B cell (primary cell): ENCODE measurements around the gene GNB1. TPM values are rescaled to one million over a fixed set of nuclear protein-coding genes. Genes with fewer than 3 reads are reported as not detected.

Experiments
- ATAC-seq: fragments of 200-7000 bp; cut with Tn5 transposase; one replicate; pipeline ENCODE4 v1.10.0; 2021; ENCODE audit warnings: low read depth, mild to moderate bottlenecking, moderate number of reproducible peaks, moderate library complexity
- CTCF ChIA-PET: fragments of 350-600 bp; sonication (Branson Sonifier 250); formaldehyde crosslinking; loops from one replicate; lab custom pipeline; 2021; ENCODE audit warnings: antibody characterized with exemption, inconsistent platforms; lab: Charles Lee
- POLR2A ChIA-PET: fragments of 350-600 bp; sonication (Branson Sonifier 250); formaldehyde crosslinking; loops from one replicate; lab custom pipeline; 2021; ENCODE audit warnings: antibody characterized with exemption; lab: Charles Lee
- DNase-seq: peaks from one replicate; pipeline ENCODE4 v3.0.0; 2013
- H2AFZ ChIP-seq: 2 replicates; pipeline ENCODE4 v1.6.1; 2012; ENCODE audit warnings: mild to moderate bottlenecking, low read depth, low read length; ENCODE audit not compliant: insufficient read depth, poor library complexity, severe bottlenecking
- H3K27ac ChIP-seq, 2 donors: 1 replicate in 1 of 2; 2 replicates in 1 of 2; pipeline ENCODE4 v1.5.1; 2012 to 2013; ENCODE audit warnings: low read length in 2 of 2, mild to moderate bottlenecking in 2 of 2, moderate library complexity in 1 of 2
- H3K27me3 ChIP-seq, 4 experiments: fragments of 200-600 bp in 1 of 4; sonication (generic) in 1 of 4; replicated peaks in 1 of 4; 1 replicate in 2 of 4; 2 replicates in 2 of 4; pipeline versions ENCODE4 v1.6.1 to v1.7.0; 2013 to 2016; ENCODE audit warnings: low read length in 3 of 4, mild to moderate bottlenecking in 2 of 4, mixed read lengths in 1 of 4, moderate library complexity in 1 of 4; ENCODE audit not compliant: insufficient read depth in 4 of 4, control insufficient read depth in 3 of 4; ENCODE audit errors: control extremely low read depth in 1 of 4
- H3K36me3 ChIP-seq, 2 experiments: replicated peaks in 1 of 2; 1 replicate in 1 of 2; 2 replicates in 1 of 2; pipeline versions ENCODE4 v1.6.1 to v1.7.1; 2013; ENCODE audit warnings: low read length in 1 of 2; ENCODE audit not compliant: insufficient read depth in 2 of 2, control insufficient read depth in 1 of 2; ENCODE audit errors: control extremely low read depth in 1 of 2, extremely low read depth in 1 of 2
- H3K4me1 ChIP-seq, 2 donors: fragments of 200-600 bp in 1 of 2; sonication (generic) in 1 of 2; 1 replicate in 1 of 2; 2 replicates in 1 of 2; pipeline versions ENCODE4 v1.5.1 to v1.6.1; 2013 to 2017; ENCODE audit warnings: low read length in 2 of 2; ENCODE audit not compliant: control insufficient read depth in 2 of 2, insufficient read depth in 2 of 2
- H3K4me2 ChIP-seq: replicated peaks from 2 replicates; pipeline ENCODE3; 2012; ENCODE audit warnings: mild to moderate bottlenecking, low read depth, low read length; ENCODE audit not compliant: poor library complexity, severe bottlenecking
- H3K4me3 ChIP-seq, 5 experiments: fragments of 200-600 bp in 1 of 5; sonication (generic) in 1 of 5; 1 replicate in 3 of 5; 2 replicates in 2 of 5; pipeline versions ENCODE4 v1.5.1 to v1.7.0; 2011 to 2016; ENCODE audit warnings: low read length in 4 of 5, mild to moderate bottlenecking in 4 of 5, low read depth in 2 of 5, control low read depth in 1 of 5, moderate library complexity in 1 of 5; ENCODE audit not compliant: insufficient read depth in 1 of 5; ENCODE audit errors: control extremely low read depth in 1 of 5, extremely low read depth in 1 of 5
- H3K79me2 ChIP-seq: fragments of 200-600 bp; sonication (generic); one replicate; pipeline ENCODE4 v1.6.0; 2016; ENCODE audit warnings: low read length; ENCODE audit not compliant: control insufficient read depth, insufficient read depth
- H3K9ac ChIP-seq: fragments of 200-600 bp; sonication (generic); 2 replicates; pipeline ENCODE4 v1.6.1; 2017; ENCODE audit warnings: mild to moderate bottlenecking, low read length, moderate library complexity
- H3K9me3 ChIP-seq, 3 donors: one replicate each; pipeline versions ENCODE4 v1.6.1 to v1.7.1; 2013; ENCODE audit warnings: low read length in 2 of 3; ENCODE audit not compliant: control insufficient read depth in 2 of 3, insufficient read depth in 1 of 3; ENCODE audit errors: control extremely low read depth in 1 of 3
- H4K20me1 ChIP-seq: 2 replicates; pipeline ENCODE4 v1.6.0; 2012; ENCODE audit warnings: mild to moderate bottlenecking, low read length; ENCODE audit not compliant: insufficient read depth, control insufficient read depth, poor library complexity, severe bottlenecking
- H3K27ac Mint-ChIP-seq: one replicate; pipeline ENCODE4 v1.8.0; 2021; ENCODE audit warnings: mixed read lengths
- H3K27me3 Mint-ChIP-seq: one replicate; pipeline ENCODE4 v1.8.0; 2021; ENCODE audit warnings: mixed read lengths
- H3K4me1 Mint-ChIP-seq: one replicate; pipeline ENCODE4 v1.8.0; 2021; ENCODE audit warnings: mixed read lengths
- H3K4me3 Mint-ChIP-seq: one replicate; pipeline ENCODE4 v1.8.0; 2021; ENCODE audit warnings: mixed read lengths
- H3K9me3 Mint-ChIP-seq: one replicate; pipeline ENCODE4 v1.8.0; 2022; ENCODE audit warnings: mixed read lengths; ENCODE audit not compliant: insufficient read depth
- CTCF ChIP-seq: fragments of 200-600 bp; IDR thresholded peaks from one replicate; pipeline ENCODE4 v1.8.0; 2022; ENCODE audit warnings: antibody characterized with exemption, mild to moderate bottlenecking
- EZH2 ChIP-seq: IDR thresholded peaks from 2 replicates; pipeline ENCODE4 v1.6.1; 2012; ENCODE audit warnings: borderline replicate concordance, low read depth, mild to moderate bottlenecking, moderate library complexity, low read length; ENCODE audit not compliant: insufficient read depth, poor library complexity, severe bottlenecking
- whole genome bisulfite sequencing: methylation state at CpG from one replicate; pipeline ENCODE4 v1.1.5; 2013; ENCODE audit warnings: missing lambda C conversion rate; ENCODE audit not compliant: insufficient coverage; 5-methylcytosine and 5-hydroxymethylcytosine counted together
- intact Hi-C: fragments of 100-400 bp; cut with micrococcal nuclease; formaldehyde crosslinking; loops from one replicate; pipeline ENCODE4 v1.10.0; 2022
- polyA plus RNA-seq: library from polyadenylated mRNA; depleted of rRNA; stranded (reverse); fragments of >200 nt; gene quantifications from 2 replicates; pipeline ENCODE4 v1.2.3, GENCODE V29; 2012
- total RNA-seq, 2 donors: library from RNA; stranded (reverse); fragments of 120-200 nt in 1 of 2; gene quantifications; 1 replicate in 1 of 2; 2 replicates in 1 of 2; pipeline versions ENCODE4 v1.2.3 to v1.2.4, GENCODE V29; 2013 to 2022

GNB1 gene
- total and polyA plus RNA-seq, 2 donors (not counting 1 experiment from before 2014, with no cell fraction given), result 249 to 269 TPM

DNA sequence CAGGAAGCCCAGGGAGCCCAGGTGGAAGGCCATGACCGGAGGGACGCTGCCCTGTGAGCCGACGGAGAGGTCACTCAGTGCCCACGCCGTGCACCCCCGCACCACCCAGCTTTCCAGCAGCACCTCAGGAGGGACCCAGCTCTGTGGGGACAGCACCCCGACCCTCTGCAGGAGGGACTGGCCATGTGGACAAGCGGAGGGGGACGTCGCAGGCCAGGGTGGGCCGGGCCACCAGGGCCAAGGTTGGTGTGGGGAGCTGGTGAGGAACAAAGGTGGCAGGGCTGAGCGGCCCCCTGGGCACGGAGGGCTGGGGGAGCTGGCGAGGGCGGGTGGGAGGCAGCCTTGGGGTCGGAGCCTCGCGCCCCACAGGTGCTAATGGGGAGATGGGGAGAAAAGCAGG, 135.5 kb downstream of the GNB1 start:
- Histone ChIP-seq H3K27ac (no peak overlapping the region), H3K4me1 (no peaks in the 10 kb centered on the region), H3K4me2 (no peak overlapping the region), H3K36me3 (peaks cover 0 to 74% of the 10 kb centered on the region in 2 experiments), H4K20me1 (peaks cover 52% of the 10 kb centered on the region), H3K9ac (no peak overlapping the region), H3K79me2 (peaks cover 60% of the 10 kb centered on the region), H3K9me3 (no peaks in the 10 kb centered on the region), H2AFZ (no peak overlapping the region), H3K27me3 (no peaks in the 10 kb centered on the region), H3K4me3 (no peak overlapping the region)
- Mint-ChIP-seq H3K27me3 (no peaks in the 10 kb centered on the region), H3K27ac (no peak overlapping the region), H3K9me3 (no peaks in the 10 kb centered on the region), H3K4me3 (no peak overlapping the region), H3K4me1 (no peaks in the 10 kb centered on the region)
- WGBS, result 94% methylated on average over 19 of the region's 19 CpGs
- TF ChIP-seq CTCF (no peak), EZH2 (no peak)
- DNase-seq (no peak), ATAC-seq (no peak)
- ChIA-PET POLR2A (no interaction called here), CTCF (interaction anchor here (1.9 kb wide), 1 partner anchor 11 kb away, joined by 6 read pairs; no protein-coding TSS in a partner anchor)
- intact Hi-C loops, result no loop called here

DNA sequence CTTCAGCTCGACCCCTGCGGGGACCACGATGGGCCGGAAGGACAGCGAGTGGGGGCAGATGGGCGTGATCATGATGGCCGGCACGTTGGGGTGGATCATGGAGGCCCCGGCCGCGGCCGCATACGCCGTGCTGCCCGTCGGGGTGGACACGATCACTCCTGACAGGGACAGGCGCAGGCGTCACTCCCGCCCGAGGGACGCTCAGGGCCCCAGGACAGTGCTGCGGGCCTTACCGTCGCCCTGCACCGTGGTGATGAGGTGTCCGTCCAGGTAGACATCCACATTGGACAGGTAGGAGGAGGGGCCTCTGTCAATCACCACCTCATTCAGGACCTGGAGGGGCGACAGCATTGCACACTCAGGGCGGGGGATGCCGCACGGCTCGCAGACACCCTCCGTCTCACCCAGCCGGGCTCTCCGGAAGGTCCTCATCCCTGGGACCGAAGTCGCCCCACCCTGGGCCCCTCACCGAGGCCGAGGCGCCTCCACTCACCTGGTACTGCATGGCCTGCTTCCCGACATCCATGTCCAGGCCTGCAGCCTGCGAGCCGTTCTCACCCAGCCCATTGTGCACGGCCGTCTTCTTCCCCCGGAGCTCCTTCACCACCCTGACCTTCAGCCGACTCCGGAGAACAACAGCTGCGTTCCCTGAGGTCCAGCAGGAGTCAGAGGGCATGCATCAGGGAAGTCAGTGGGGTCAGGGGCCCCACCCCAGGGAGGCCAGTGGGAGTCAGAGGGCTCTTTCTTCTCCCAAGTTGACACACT, 136.7 kb downstream of the GNB1 start:
- no peak overlapping the region for H3K27ac ChIP-seq
- peaks cover 0 to 62% of the 10 kb centered on the region in 2 experiments for H3K36me3 ChIP-seq

More for the DNA sequence above, 136.7 kb downstream of the GNB1 start:
- no peak overlapping the region for H2AFZ ChIP-seq
- POLR2A ChIA-PET, result no interaction called here
- Mint-ChIP-seq H3K9me3 (no peaks in the 10 kb centered on the region), H3K4me3 (no peak overlapping the region), H3K27me3 (no peaks in the 10 kb centered on the region), H3K4me1 (peaks cover 2% of the 10 kb centered on the region), H3K27ac (no peak overlapping the region)
- H3K9ac ChIP-seq, result no peak overlapping the region
- intact Hi-C loops, result no loop called here
- ATAC-seq, result no peak
- no peaks in the 10 kb centered on the region for H3K9me3 ChIP-seq
- peaks cover 40% of the 10 kb centered on the region for H4K20me1 ChIP-seq
- 97% methylated on average over 48 of the region's 49 CpGs for WGBS
- TF ChIP-seq EZH2 (no peak), CTCF (no peak)
- DNase-seq, result no peak
- CTCF ChIA-PET, result interaction anchor here (0.8 to 1.9 kb wide), 2 partner anchors 12 to 151 kb away, joined by 3 to 6 read pairs; no protein-coding TSS in a partner anchor
- no peak overlapping the region for H3K4me3 ChIP-seq
- no peaks in the 10 kb centered on the region for H3K27me3 ChIP-seq
- peaks cover 48% of the 10 kb centered on the region for H3K79me2 ChIP-seq
- no peak overlapping the region for H3K4me2 ChIP-seq
- no peaks in the 10 kb centered on the region for H3K4me1 ChIP-seq
